Sigmoid colon (tissue), 7 donors: ENCODE results near the gene PLPP1. TPM values are rescaled to one million over a fixed set of nuclear protein-coding genes. Genes with fewer than 3 reads are reported as not detected.

Experiments
- DNase-seq: peaks from one replicate; pipeline ENCODE4 v3.0.0-alpha.2; 2019
- H3K27ac ChIP-seq, 4 donors: fragments of 200-600 bp; sonication (generic); one replicate each; pipeline ENCODE4 v1.5.1; 2016 to 2019; ENCODE audit warnings: mild to moderate bottlenecking in 1 of 4
- H3K27me3 ChIP-seq, 3 donors: fragments of 200-600 bp; sonication (generic); one replicate each; pipeline ENCODE4 v1.5.1; 2019; ENCODE audit warnings: mild to moderate bottlenecking in 1 of 3
- H3K36me3 ChIP-seq, 4 donors: fragments of 200-600 bp; sonication (generic); one replicate each; pipeline ENCODE4 v1.5.1; 2016 to 2019
- H3K4me1 ChIP-seq, 4 donors: fragments of 200-600 bp; sonication (generic); one replicate each; pipeline ENCODE4 v1.5.1; 2017 to 2019
- H3K4me3 ChIP-seq, 4 donors: fragments of 200-600 bp; sonication (generic); one replicate each; pipeline ENCODE4 v1.5.1; 2017 to 2019; ENCODE audit warnings: mild to moderate bottlenecking in 2 of 4, moderate library complexity in 1 of 4
- H3K9me3 ChIP-seq, 4 donors: fragments of 200-600 bp in 3 of 4; sonication (generic) in 3 of 4; one replicate each; pipeline versions ENCODE4 v1.5.1 to v1.6.1; 2013 to 2019
- EP300 ChIP-seq, 4 donors: sonication (generic); formaldehyde crosslinking; IDR thresholded peaks; one replicate each; pipeline ENCODE4 v1.6.1; 2017; ENCODE audit warnings: antibody characterized with exemption in 4 of 4
- POLR2A ChIP-seq, 2 donors: fragments of 450-650 bp; IDR thresholded peaks; one replicate each; pipeline ENCODE4 v1.6.1; 2016; ENCODE audit warnings: antibody characterized with exemption in 2 of 2, mild to moderate bottlenecking in 2 of 2, moderate library complexity in 2 of 2
- POLR2AphosphoS5 ChIP-seq, 4 donors: sonication (generic); formaldehyde crosslinking; IDR thresholded peaks; one replicate each; pipeline ENCODE4 v1.6.1; 2017; ENCODE audit warnings: antibody characterized with exemption in 4 of 4
- WGBS, 2 donors: extraction: QIAGEN DNeasy Blood & Tissue Kit; methylation state at CpG; one replicate each; pipeline ENCODE4 v1.1.7; 2013; 5-methylcytosine and 5-hydroxymethylcytosine counted together
- intact Hi-C: fragments of 100-400 bp; cut with DNase I; formaldehyde crosslinking; loops from one replicate; pipeline ENCODE4 v1.15.1; 2023
- polyA plus RNA-seq, 3 donors: library from polyadenylated mRNA; stranded (reverse); fragments of 200-250 nt; gene quantifications; one replicate each; pipeline ENCODE4 v1.2.3, GENCODE V29; 2013
- total RNA-seq, 4 donors: library from RNA; depleted of rRNA; stranded (reverse); fragments of >200 nt; gene quantifications; one replicate each; pipeline ENCODE4 v1.1.0, GENCODE V29; 2016
- TF ChIP-seq, protein P1 (sequence below), 4 experiments: fragments of 450-650 bp in 3 of 4; fragments of 200-600 bp in 1 of 4; IDR thresholded peaks; one replicate each; pipeline ENCODE4 v1.5.1; 2016 to 2019; ENCODE audit warnings: antibody characterized with exemption in 4 of 4, mild to moderate bottlenecking in 3 of 4, moderate library complexity in 2 of 4
- donor health status: healthy with polysubstance abuse.
- donor health status: Bipolar disorder and iron deficiency.
- donor health status: healthy.

PLPP1 gene
- total and polyA plus RNA-seq, 7 donors, result 44.2 to 355 (median 264) TPM

- Histone ChIP-seq H3K4me1 (peaks cover 0 to 68% (median 50%) of the 10 kb centered on the region in 4 donors), H3K27ac (peak overlapping the region in 2 of 4 donors; percentile 1 to 31), H3K4me3 (no peak overlapping the region), H3K9me3 (no peaks in the 10 kb centered on the region), H3K36me3 (no peaks in the 10 kb centered on the region), H3K27me3 (no peaks in the 10 kb centered on the region)
- intact Hi-C loops, result no loop called here
- DNase-seq, result no peak
- TF ChIP-seq POLR2A (IDR thresholded peaks at IDR 0.05) (no peak), POLR2AphosphoS5 (IDR thresholded peaks at IDR 0.05) (no peak), EP300 (IDR thresholded peaks at IDR 0.05) (no peak)
- TF ChIP-seq, protein P1, sequence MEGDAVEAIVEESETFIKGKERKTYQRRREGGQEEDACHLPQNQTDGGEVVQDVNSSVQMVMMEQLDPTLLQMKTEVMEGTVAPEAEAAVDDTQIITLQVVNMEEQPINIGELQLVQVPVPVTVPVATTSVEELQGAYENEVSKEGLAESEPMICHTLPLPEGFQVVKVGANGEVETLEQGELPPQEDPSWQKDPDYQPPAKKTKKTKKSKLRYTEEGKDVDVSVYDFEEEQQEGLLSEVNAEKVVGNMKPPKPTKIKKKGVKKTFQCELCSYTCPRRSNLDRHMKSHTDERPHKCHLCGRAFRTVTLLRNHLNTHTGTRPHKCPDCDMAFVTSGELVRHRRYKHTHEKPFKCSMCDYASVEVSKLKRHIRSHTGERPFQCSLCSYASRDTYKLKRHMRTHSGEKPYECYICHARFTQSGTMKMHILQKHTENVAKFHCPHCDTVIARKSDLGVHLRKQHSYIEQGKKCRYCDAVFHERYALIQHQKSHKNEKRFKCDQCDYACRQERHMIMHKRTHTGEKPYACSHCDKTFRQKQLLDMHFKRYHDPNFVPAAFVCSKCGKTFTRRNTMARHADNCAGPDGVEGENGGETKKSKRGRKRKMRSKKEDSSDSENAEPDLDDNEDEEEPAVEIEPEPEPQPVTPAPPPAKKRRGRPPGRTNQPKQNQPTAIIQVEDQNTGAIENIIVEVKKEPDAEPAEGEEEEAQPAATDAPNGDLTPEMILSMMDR (IDR thresholded peaks at IDR 0.05), result no peak
- WGBS, 2 donors, result 47 to 74% methylated on average over 2 of the region's 2 CpGs
Observed at GRCh38 chr5:55498457-55498856, 36.3 kb downstream of the PLPP1 start.

GRCh38 chr5:55497712-55498111, 37.1 kb downstream of the PLPP1 start:
- no peaks in the 10 kb centered on the region for H3K36me3 ChIP-seq
- H3K4me1 ChIP-seq, result peaks cover 0 to 62% (median 46%) of the 10 kb centered on the region in 4 donors
- H3K4me3 ChIP-seq, result no peak overlapping the region
- intact Hi-C loops, result no loop called here
- no peaks in the 10 kb centered on the region for H3K27me3 ChIP-seq
- TF ChIP-seq, protein P1 (IDR thresholded peaks at IDR 0.05), result no peak
- no peak for TF ChIP-seq EP300 (IDR thresholded peaks at IDR 0.05)
- no peak for TF ChIP-seq POLR2A (IDR thresholded peaks at IDR 0.05)
- peak overlapping the region in 1 of 4 donors; percentile 31 for H3K27ac ChIP-seq
- DNase-seq, result no peak
- no peaks in the 10 kb centered on the region for H3K9me3 ChIP-seq

DNA sequence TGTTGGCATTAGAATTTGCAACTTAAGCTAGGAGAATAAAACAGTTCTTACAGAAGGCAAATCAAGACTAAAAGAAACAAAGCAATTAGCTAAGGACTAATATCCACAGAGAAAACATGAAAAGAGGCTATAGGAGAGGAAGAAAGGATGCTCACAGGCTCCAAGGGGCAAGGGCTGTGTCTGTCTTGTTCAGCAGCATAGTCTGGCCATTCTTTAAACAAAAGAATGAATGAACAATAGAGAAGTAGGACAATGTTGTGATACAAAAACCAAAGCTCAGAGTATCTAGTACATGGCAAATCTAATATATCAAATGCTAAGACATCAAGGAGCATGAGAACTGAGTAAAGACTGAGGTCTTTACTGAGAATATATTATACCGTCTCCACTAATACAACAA, 39.5 kb downstream of the PLPP1 start:
- no peaks in the 10 kb centered on the region for H3K9me3 ChIP-seq
- no peak overlapping the region for H3K4me3 ChIP-seq
- TF ChIP-seq EP300 (IDR thresholded peaks at IDR 0.05), result no peak
- TF ChIP-seq, protein P1 (IDR thresholded peaks at IDR 0.05), result no peak
- no peak for TF ChIP-seq POLR2A (IDR thresholded peaks at IDR 0.05)
- TF ChIP-seq POLR2AphosphoS5 (IDR thresholded peaks at IDR 0.05), result no peak
- H3K4me1 ChIP-seq, result peaks cover 0 to 56% (median 48%) of the 10 kb centered on the region in 4 donors
- DNase-seq, result no peak
- H3K27me3 ChIP-seq, result no peaks in the 10 kb centered on the region
- intact Hi-C loops, result no loop called here
- 96% methylated on average over 1 of the region's 1 CpG for WGBS, 2 donors
- H3K36me3 ChIP-seq, result no peaks in the 10 kb centered on the region
- H3K27ac ChIP-seq, result no peak overlapping the region

- Histone ChIP-seq H3K36me3 (peaks cover 0 to 3% (median 0%) of the 10 kb centered on the region in 4 donors), H3K27me3 (no peaks in the 10 kb centered on the region), H3K4me1 (peaks cover 0 to 39% (median 27%) of the 10 kb centered on the region in 4 donors), H3K4me3 (no peak overlapping the region), H3K9me3 (no peaks in the 10 kb centered on the region), H3K27ac (no peak overlapping the region)
- TF ChIP-seq POLR2A (IDR thresholded peaks at IDR 0.05) (no peak), POLR2AphosphoS5 (IDR thresholded peaks at IDR 0.05) (no peak), EP300 (IDR thresholded peaks at IDR 0.05) (no peak)
- TF ChIP-seq, protein P1 (IDR thresholded peaks at IDR 0.05), result no peak
- intact Hi-C loops, result no loop called here
- no peak for DNase-seq
- WGBS, 2 donors, result 46 to 85% methylated on average over 2 of the region's 2 CpGs
Observed at GRCh38 chr5:55492449-55492848, 42.3 kb downstream of the PLPP1 start.

DNA sequence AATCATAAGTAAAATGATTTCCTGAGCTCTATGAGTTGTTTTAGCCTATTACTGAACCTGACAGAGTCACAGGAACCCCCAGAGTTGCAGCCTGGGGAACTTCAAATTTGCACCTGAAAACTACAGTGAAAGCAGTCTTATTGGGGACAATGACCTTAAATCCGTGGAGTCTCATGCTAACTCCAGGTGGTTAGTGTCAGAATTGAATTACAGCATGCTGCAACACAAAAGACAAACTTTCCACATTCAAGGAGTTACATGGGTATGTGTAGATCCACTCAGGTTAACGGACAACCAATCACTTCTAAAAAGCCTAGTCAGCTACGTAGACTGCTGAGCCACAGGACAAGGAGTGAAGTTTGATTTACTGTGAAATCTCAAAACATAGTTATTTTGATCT, 49.7 kb downstream of the PLPP1 start:
- no peak overlapping the region for H3K4me3 ChIP-seq
- 95% methylated on average over 3 of the region's 3 CpGs for WGBS, 2 donors
- no peaks in the 10 kb centered on the region for H3K9me3 ChIP-seq
- TF ChIP-seq POLR2AphosphoS5 (IDR thresholded peaks at IDR 0.05) (no peak), POLR2A (IDR thresholded peaks at IDR 0.05) (no peak), EP300 (IDR thresholded peaks at IDR 0.05) (no peak)
- TF ChIP-seq, protein P1 (IDR thresholded peaks at IDR 0.05), result no peak
- H3K27me3 ChIP-seq, result no peaks in the 10 kb centered on the region
- intact Hi-C loops, result no loop called here
- no peak overlapping the region for H3K27ac ChIP-seq
- H3K4me1 ChIP-seq, result peaks cover 0 to 34% (median 19%) of the 10 kb centered on the region in 4 donors
- DNase-seq, result no peak
- H3K36me3 ChIP-seq, result peaks cover 0 to 15% (median 0%) of the 10 kb centered on the region in 4 donors
